ENCODE data around the gene KRT74. TPM values are rescaled to one million over a fixed set of nuclear protein-coding genes. Genes with fewer than 3 reads are reported as not detected.
A peak's percentile ranks its signal among the peaks of the same experiment; 100 is the strongest.

KRT74 gene
- total RNA-seq (under 1 TPM in 1 of 2 experiments, not detected in 1; 0.26 TPM), polyA plus RNA-seq (not detected), total RNA-seq (0 to 0.35 (median 0.07) reads per million in 6 experiments)

DNA sequence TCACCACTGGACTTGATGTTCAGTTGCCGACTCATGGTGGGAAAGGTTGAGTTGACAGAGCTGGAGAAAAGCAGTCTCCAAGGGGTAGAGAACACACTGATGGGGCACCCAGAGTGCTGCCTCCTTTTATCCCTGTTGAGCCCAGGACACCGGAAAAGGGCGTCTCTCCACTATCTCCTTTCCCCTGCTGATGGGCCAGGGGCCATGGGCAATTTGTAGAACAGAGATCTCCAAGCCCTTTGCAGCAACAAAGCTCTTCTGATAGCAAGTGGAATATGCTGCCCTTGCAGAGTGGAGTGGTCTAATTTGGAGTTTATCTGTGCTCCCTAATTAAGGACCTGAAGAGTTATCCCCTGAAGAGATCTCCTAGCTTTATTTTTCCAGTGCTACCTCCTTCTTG lies at the start of gene KRT74:
KRT74 (minus strand) TSS at position 101 of the 400 bp plus-strand sequence; CDS start at position 35, 66 bp downstream.
- Mint-ChIP-seq H3K9me3 (peaks cover 0 to 1% (median 0%) of the 10 kb centered on the region in 9 donors), H3K4me3 (no peak within 1 kb of the TSS), H3K27ac (peak within 1 kb of the TSS in 1 of 10 donors; percentile 14), H3K4me1 (peaks cover 0 to 18% (median 4%) of the 10 kb centered on the region in 4 donors), H3K27me3 (peaks cover 0 to 24% (median 2%) of the 10 kb centered on the region in 5 donors), H3K36me3 (no peaks in the 10 kb centered on the region)
- no peak for DNase-seq
- POLR2A ChIA-PET, result no interaction called here
- ATAC-seq, result no peak

DNA sequence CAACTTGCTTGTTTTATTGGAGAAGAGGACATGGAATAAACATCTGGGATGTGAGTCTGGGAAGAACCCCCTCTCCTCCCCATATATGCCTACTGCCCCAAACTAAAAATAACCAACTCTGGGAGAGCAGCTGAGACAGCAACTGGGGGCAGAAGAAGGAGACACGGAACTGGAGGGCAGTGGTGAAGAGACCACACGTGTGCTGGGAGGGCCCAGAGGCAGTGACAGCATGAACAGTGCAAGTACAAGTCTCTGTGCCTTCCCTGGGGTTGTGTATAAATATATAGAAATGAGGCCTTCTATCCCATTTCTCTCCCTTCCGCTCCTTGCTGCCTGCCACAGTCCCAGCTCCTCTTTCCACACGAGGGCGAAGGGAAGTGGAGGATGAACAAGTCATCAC lies 48.7 kb upstream of the KRT74 start:
- peaks cover 0 to 5% (median 4%) of the 10 kb centered on the region in 3 donors for H3K36me3 Mint-ChIP-seq
- no peaks in the 10 kb centered on the region for H3K27me3 Mint-ChIP-seq
- H3K27ac Mint-ChIP-seq, result peak overlapping the region in 5 of 10 donors; percentile 5 to 75 (median 65)
- ATAC-seq, result no peak
- POLR2A ChIA-PET, result no interaction called here
- no peak for DNase-seq
- no peak overlapping the region for H3K4me3 Mint-ChIP-seq
- H3K4me1 Mint-ChIP-seq, result peaks cover 22 to 63% (median 45%) of the 10 kb centered on the region in 4 donors
- H3K9me3 Mint-ChIP-seq, result peaks cover 0 to 3% (median 0%) of the 10 kb centered on the region in 9 donors

DNA sequence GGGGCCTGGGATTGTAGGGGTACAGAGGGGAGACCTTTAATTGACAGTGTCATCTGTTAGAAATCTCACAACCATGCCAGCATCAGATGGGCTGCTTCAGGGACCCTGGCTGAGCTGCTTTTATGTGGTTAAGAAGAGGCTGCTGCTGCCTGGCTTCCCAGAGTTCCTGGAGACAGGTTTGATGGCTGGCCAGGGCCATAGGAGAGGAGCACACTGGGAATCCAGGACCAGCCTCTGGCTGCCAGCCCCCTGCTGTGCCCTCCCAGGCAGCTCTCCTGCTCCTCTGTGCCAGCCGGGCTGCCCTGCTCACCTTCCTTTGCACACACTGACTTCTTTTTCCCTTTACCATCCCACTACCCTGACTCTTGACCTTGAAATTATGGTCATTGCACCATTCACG lies 45.2 kb upstream of the KRT74 start:
- POLR2A ChIA-PET, result interaction anchor here (1.0 to 12.6 kb wide), 6 partner anchors 8 to 33 kb away, joined by 4 to 100 read pairs (median 5); no protein-coding TSS in a partner anchor
- H3K4me3 Mint-ChIP-seq, result peak overlapping the region in 3 of 10 donors; percentile 4 to 31 (median 28)
- H3K4me1 Mint-ChIP-seq, result peaks cover 42 to 67% (median 63%) of the 10 kb centered on the region in 4 donors

DNA sequence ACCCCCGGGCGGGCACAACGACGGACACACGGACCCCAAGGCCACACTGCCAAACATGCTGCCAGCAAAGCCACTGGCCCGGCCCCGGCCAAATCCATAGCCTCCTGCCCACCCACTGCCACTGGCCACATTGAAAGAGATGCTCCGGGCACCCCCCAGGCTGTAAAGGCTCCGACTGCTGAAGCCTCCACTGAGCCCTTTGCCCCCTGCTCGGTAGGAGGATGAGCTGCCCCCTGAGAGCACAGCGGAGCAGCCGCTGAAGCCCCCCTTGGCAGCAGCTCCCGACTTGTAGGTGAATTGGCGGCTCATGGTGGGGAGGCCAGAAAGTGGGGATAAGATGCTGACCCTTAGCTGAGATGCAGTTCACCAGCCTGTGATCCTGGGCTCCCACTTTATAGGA lies 44.6 kb upstream of the KRT74 start, which contains the start of gene KRT73:
KRT73 (minus strand) TSS at position 344 of the 400 bp plus-strand sequence; CDS start at position 309, 35 bp downstream.
- Mint-ChIP-seq H3K36me3 (peaks cover 0 to 5% (median 4%) of the 10 kb centered on the region in 3 donors), H3K4me3 (peak within 1 kb of the TSS in 8 of 10 donors; percentile 40 to 84 (median 64)), H3K27ac (peak within 1 kb of the TSS; percentile 90 to 100 (median 96)), H3K4me1 (peaks cover 45 to 74% (median 69%) of the 10 kb centered on the region in 4 donors), H3K9me3 (peaks cover 0 to 2% (median 0%) of the 10 kb centered on the region in 9 donors), H3K27me3 (no peaks in the 10 kb centered on the region)
- no peak for ATAC-seq
- no peak for DNase-seq
- POLR2A ChIA-PET, result interaction anchor here (1.5 to 12.6 kb wide), 2 partner anchors 8 to 15 kb away, joined by 4 to 100 read pairs; no protein-coding TSS in a partner anchor

More for the DNA sequence above, 45.2 kb upstream of the KRT74 start:
- H3K36me3 Mint-ChIP-seq, result peaks cover 0 to 5% (median 4%) of the 10 kb centered on the region in 3 donors
- no peaks in the 10 kb centered on the region for H3K27me3 Mint-ChIP-seq
- ATAC-seq, result no peak
- H3K9me3 Mint-ChIP-seq, result peaks cover 0 to 3% (median 0%) of the 10 kb centered on the region in 9 donors
- peak overlapping the region in 9 of 10 donors; percentile 40 to 97 (median 89) for H3K27ac Mint-ChIP-seq
- no peak for DNase-seq

DNA sequence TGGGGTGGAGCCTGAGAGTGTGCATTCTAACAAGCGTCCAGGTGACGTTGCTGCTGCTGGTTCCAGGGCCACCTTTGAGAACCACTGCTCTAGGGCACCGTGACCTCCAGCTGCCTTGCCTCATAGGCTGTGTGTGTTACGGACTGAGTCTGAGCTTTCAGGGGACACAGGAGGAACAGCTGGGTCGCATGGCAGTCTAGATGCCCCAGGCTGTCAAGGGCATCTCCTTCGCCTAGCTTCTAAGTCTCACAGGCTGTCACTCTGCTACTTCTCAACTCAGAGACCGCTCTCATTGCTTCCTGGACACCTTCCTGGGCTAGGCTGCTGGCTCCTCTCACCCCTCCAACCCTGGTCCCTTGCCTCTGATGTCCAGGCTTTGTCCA lies 43.8 kb upstream of the KRT74 start:
- Mint-ChIP-seq H3K4me3 (peak overlapping the region in 7 of 10 donors; percentile 40 to 84 (median 66)), H3K4me1 (peaks cover 48 to 82% (median 78%) of the 10 kb centered on the region in 4 donors), H3K27me3 (no peaks in the 10 kb centered on the region), H3K27ac (peak overlapping the region; percentile 90 to 100 (median 96)), H3K36me3 (no peaks in the 10 kb centered on the region), H3K9me3 (no peaks in the 10 kb centered on the region)
- DNase-seq (no peak), ATAC-seq (no peak)
- POLR2A ChIA-PET, result interaction anchor here (1.0 to 12.6 kb wide), 8 partner anchors 9 to 31 kb away, joined by 3 to 100 read pairs (median 4); no protein-coding TSS in a partner anchor

DNA sequence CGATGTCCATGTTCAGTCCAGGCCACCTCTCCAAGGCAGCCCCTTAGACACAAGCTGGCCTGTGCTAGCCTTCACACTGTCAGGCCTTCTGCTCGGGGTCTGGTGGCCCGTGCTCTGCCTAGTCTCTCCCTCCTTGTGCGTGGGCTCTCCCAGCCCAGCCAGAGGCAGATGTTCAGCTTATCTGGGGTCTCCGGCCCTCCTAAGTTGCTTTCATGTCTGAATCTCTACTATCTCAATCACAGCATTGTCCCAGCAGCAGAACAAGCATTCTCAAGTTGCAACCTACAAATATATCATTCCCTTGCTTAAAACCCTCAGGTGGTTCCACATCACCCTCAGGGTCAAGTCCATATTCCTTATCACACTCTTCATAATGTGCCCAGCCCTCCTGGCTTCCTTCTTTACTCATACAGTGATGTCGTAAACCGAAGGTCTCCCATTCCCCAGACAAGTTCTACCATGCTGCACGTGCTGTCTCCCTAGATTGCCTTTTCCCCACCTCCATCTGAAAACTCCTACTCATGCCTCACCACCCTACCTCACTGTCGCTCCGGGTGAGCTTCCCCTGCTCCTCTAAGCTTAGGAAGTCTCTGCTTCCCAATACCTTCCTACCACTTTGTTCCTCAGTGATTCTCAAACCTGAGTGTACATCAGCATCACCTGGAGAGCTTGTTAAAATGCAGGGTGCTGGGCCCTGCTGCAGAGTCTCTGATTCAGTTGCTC lies 43.2 kb upstream of the KRT74 start:
- Mint-ChIP-seq H3K27ac (peak overlapping the region; percentile 91 to 100 (median 96)), H3K27me3 (no peaks in the 10 kb centered on the region), H3K36me3 (no peaks in the 10 kb centered on the region), H3K4me1 (peaks cover 51 to 85% (median 83%) of the 10 kb centered on the region in 4 donors), H3K9me3 (no peaks in the 10 kb centered on the region), H3K4me3 (peak overlapping the region in 8 of 10 donors; percentile 7 to 84 (median 64))
- DNase-seq (no peak), ATAC-seq (no peak)
- POLR2A ChIA-PET, result interaction anchor here (1.0 to 12.6 kb wide), 9 partner anchors 12 to 63 kb away, joined by 3 to 100 read pairs (median 4); partner anchors contain the start of gene KRT1

DNA sequence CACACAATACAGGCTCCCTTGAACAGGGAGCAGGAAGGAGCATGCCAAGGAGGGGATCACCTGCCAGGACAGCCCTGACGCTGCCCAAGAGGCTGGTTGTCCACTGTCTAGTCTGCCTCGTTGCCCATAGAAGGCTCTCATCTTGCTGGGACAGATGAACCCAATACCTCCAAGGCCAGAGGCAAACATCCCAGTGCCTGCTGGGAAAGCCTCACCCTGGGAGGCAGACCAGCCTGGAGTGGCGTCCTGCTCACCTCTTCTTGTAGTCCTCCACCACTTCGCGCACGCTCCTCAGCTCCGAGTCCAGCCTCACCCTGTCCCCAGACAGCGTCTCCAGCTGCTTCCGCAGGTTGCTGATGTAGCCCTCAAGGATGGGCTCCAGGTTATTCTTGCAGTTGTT lies 42.3 kb upstream of the KRT74 start:
- Mint-ChIP-seq H3K9me3 (no peaks in the 10 kb centered on the region), H3K4me1 (peaks cover 57 to 88% (median 86%) of the 10 kb centered on the region in 4 donors), H3K27ac (peak overlapping the region; percentile 91 to 100 (median 96)), H3K36me3 (no peaks in the 10 kb centered on the region), H3K27me3 (no peaks in the 10 kb centered on the region), H3K4me3 (peak overlapping the region; percentile 7 to 84 (median 62))
- POLR2A ChIA-PET, result interaction anchor here (1.3 to 12.6 kb wide), 6 partner anchors 13 to 64 kb away, joined by 3 to 100 read pairs (median 4); partner anchors contain the start of gene KRT1
- DNase-seq (no peak), ATAC-seq (no peak)

DNA sequence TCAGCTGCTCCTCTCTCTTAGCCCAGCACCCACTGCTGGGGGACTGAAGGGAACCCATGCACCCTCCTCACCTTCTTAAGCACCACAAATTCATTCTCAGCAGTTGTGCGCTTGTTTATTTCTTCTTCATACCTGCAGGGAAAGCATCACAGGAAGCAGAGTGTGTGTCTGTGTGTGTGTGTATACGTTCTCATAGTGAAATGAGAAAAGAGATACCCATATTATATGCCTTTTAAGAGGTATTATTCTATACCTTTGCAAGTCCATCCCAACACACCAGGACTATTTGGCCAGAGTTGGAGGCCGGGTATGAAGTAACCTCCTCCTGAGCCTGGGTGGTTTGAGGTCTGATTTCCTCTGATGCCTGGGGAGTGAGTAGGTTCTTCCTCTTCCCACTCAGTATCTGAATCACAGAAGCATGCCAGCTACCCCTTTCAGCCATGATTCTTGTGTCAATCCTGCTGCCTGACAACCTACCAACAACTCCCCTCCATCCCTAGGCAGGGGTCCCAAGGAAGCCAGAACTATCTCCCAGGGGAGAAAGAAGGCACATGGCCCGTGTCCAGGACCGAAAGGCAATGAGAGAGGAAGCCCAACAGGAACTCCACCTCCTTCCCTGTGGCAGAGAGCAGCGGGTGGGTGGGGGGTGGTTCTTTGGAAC lies 41.7 kb upstream of the KRT74 start:
- peak; percentile 36 to 41 for ATAC-seq
- POLR2A ChIA-PET, result interaction anchor here (0.7 to 12.6 kb wide), 5 partner anchors 16 to 39 kb away, joined by 3 to 100 read pairs (median 4); no protein-coding TSS in a partner anchor
- peaks cover 53 to 88% (median 85%) of the 10 kb centered on the region in 4 donors for H3K4me1 Mint-ChIP-seq

DNA sequence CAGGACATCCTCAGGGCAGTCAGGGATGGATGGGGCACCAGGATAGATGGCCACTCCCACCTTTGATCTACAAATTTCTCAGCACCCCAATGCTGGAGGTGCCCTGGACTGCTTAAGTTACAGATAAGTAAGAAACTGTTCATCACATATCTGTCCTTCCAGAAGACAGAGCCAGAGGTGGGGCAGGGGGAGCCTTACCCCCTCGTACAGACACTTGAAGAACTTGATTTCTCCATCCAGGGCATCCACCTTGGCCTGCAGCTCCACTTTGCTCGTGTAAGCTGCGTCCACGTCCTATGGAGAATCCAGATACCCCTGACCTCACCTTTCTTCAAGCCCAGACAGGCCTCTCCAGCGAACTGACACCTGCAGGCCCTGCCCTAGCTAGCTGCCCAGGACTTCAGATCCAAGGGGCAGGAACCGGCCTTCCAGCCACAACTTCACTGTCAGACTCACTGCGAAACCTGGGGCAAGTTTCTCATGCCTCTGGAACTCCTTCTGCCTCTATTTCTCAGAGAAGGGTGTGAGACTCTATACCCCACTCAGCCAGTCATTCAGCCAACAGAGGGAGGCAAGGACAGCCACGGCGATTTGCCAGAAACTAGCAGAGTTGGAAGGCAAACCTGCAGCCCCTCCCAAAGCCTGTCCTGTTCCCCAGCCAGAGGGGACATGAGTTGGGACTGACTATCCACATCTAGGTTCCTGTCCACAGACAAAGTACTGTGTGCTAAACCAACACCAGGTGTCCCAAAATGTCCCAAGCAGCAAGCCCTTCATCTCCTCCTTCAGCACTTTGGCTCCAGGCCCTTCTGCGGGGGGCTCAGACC lies 41.0 kb upstream of the KRT74 start:
- POLR2A ChIA-PET, result interaction anchor here (0.7 to 12.6 kb wide), 5 partner anchors 15 to 40 kb away, joined by 3 to 100 read pairs (median 4); no protein-coding TSS in a partner anchor
- Mint-ChIP-seq H3K36me3 (no peaks in the 10 kb centered on the region), H3K9me3 (no peaks in the 10 kb centered on the region), H3K27me3 (no peaks in the 10 kb centered on the region), H3K27ac (peak overlapping the region; percentile 91 to 100 (median 96)), H3K4me3 (peak overlapping the region; percentile 7 to 84 (median 66)), H3K4me1 (peaks cover 55 to 95% (median 90%) of the 10 kb centered on the region in 4 donors)
- DNase-seq, result no peak
- ATAC-seq, result no peak

More for the DNA sequence above, 41.7 kb upstream of the KRT74 start:
- no peaks in the 10 kb centered on the region for H3K36me3 Mint-ChIP-seq
- H3K27me3 Mint-ChIP-seq, result no peaks in the 10 kb centered on the region
- peak overlapping the region; percentile 91 to 100 (median 96) for H3K27ac Mint-ChIP-seq
- DNase-seq, result peak in 4 of 10 donors; percentile 31 to 71 (median 62)
- no peaks in the 10 kb centered on the region for H3K9me3 Mint-ChIP-seq
- peak overlapping the region; percentile 7 to 84 (median 66) for H3K4me3 Mint-ChIP-seq

DNA sequence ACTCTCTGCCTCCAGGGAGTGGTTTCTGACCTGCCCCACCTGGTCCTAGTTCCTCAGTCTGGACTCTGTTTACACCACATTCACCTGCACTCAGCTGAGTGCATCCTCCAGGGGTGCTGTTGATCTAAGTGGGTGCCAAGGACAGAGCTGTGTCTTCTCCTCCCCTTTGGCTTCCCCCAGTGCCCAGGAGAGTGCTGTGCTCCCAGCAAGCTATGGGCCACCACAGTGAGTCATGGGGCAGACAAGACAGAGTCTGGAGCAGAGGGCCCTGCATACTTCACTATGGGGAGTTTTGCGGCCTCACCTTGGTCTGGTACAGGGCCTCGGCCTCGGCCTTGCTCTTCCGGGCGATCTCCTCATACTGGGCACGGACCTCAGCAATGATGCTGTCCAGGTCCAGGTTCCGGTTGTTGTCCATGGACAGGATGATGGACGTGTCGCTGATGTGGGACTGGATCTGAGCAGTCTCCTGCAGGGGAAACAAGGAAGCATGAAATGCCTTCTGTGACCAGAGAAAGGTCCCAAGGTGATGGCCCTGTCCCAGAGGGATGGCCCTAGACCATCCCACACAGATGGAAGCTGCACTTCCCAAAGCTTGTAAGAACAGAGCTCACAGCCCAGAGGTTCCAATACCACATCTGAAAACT lies 39.9 kb upstream of the KRT74 start:
- DNase-seq (no peak), ATAC-seq (no peak)
- peaks cover 60 to 97% (median 94%) of the 10 kb centered on the region in 4 donors for H3K4me1 Mint-ChIP-seq
- POLR2A ChIA-PET, result interaction anchor here (0.9 to 12.6 kb wide), 4 partner anchors 20 to 77 kb away, joined by 3 to 100 read pairs (median 34); no protein-coding TSS in a partner anchor
- no peaks in the 10 kb centered on the region for H3K27me3 Mint-ChIP-seq
- no peaks in the 10 kb centered on the region for H3K9me3 Mint-ChIP-seq
- peak overlapping the region in 9 of 10 donors; percentile 23 to 87 (median 62) for H3K4me3 Mint-ChIP-seq
- H3K27ac Mint-ChIP-seq, result peak overlapping the region; percentile 91 to 100 (median 96)
- H3K36me3 Mint-ChIP-seq, result no peaks in the 10 kb centered on the region

Data from naive thymus-derived CD8-positive, alpha-beta T cell (primary cell).